Adipose tissue (tissue), 3 donors: ENCODE results near the gene C4orf36. TPM values are rescaled to one million over a fixed set of nuclear protein-coding genes. Genes with fewer than 3 reads are reported as not detected.

Experiments
- H3K27ac ChIP-seq: one replicate; pipeline ENCODE4 v1.5.1; 2013; ENCODE audit warnings: low read depth, low read length
- WGBS, 3 donors: extraction: QIAGEN DNeasy Blood & Tissue Kit; methylation state at CpG; one replicate each; pipeline ENCODE4 v1.1.7; 2013; 5-methylcytosine and 5-hydroxymethylcytosine counted together
- polyA plus RNA-seq, 3 donors: library from polyadenylated mRNA; stranded (reverse); fragments of 200-250 nt; gene quantifications; one replicate each; pipeline ENCODE4 v1.2.3, GENCODE V29; 2013
- donor health status: healthy with polysubstance abuse.
- donor health status: Bipolar disorder and iron deficiency.
- donor health status: healthy.

C4orf36 gene
- polyA plus RNA-seq, 3 donors = 0.46 to 3.4 (median 0.74) TPM

GRCh38 chr4:86919561-86920223 is 27.5 kb upstream of the C4orf36 start:
- WGBS, 3 donors = 86 to 97% (median 90%) methylated on average over 4 of the region's 4 CpGs
- H3K27ac ChIP-seq = no peak overlapping the region

GRCh38 chr4:86918539-86919072 is 26.4 kb upstream of the C4orf36 start:
- 27 to 53% (median 42%) methylated on average over 3 of the region's 3 CpGs for WGBS, 3 donors
- H3K27ac ChIP-seq = no peak overlapping the region

GRCh38 chr4:86917212-86918039 is 25.2 kb upstream of the C4orf36 start:
- no peak overlapping the region for H3K27ac ChIP-seq
- WGBS, 3 donors = 84 to 96% (median 89%) methylated on average over 4 of the region's 4 CpGs

GRCh38 chr4:86916392-86916791 is 24.2 kb upstream of the C4orf36 start:
- WGBS, 3 donors = 0 to 96% (median 45%) methylated on average over 1 of the region's 1 CpG
- no peak overlapping the region for H3K27ac ChIP-seq

GRCh38 chr4:86910820-86911684 is 18.8 kb upstream of the C4orf36 start:
- no peak overlapping the region for H3K27ac ChIP-seq
- 75 to 89% (median 76%) methylated on average over 7 of the region's 7 CpGs for WGBS, 3 donors

GRCh38 chr4:86910369-86910768 is 18.1 kb upstream of the C4orf36 start:
- H3K27ac ChIP-seq = no peak overlapping the region
- WGBS, 3 donors = 69 to 93% (median 73%) methylated on average over 5 of the region's 5 CpGs

GRCh38 chr4:86909546-86910295 is 17.5 kb upstream of the C4orf36 start:
- 52 to 77% (median 63%) methylated on average over 8 of the region's 8 CpGs for WGBS, 3 donors
- no peak overlapping the region for H3K27ac ChIP-seq

- WGBS, 3 donors = 3 to 32% (median 4%) methylated on average over 2 of the region's 2 CpGs
- no peak overlapping the region for H3K27ac ChIP-seq
Measured at GRCh38 chr4:86908251-86908657, 16.0 kb upstream of the C4orf36 start.

GRCh38 chr4:86901864-86902263 is 9.6 kb upstream of the C4orf36 start:
- WGBS, 3 donors = 95 to 98% (median 98%) methylated on average over 3 of the region's 3 CpGs
- H3K27ac ChIP-seq = no peak overlapping the region

GRCh38 chr4:86898562-86898961 is 6.3 kb upstream of the C4orf36 start:
- H3K27ac ChIP-seq = no peak overlapping the region
- WGBS, 3 donors = 90 to 94% (median 93%) methylated on average over 4 of the region's 4 CpGs

GRCh38 chr4:86896596-86896995 is 4.4 kb upstream of the C4orf36 start:
- no peak overlapping the region for H3K27ac ChIP-seq
- WGBS, 3 donors = 49 to 60% (median 52%) methylated on average over 4 of the region's 4 CpGs

- 67 to 71% (median 69%) methylated on average over 6 of the region's 6 CpGs for WGBS, 3 donors
- H3K27ac ChIP-seq = no peak overlapping the region
Measured at GRCh38 chr4:86895692-86896488, 3.7 kb upstream of the C4orf36 start.

GRCh38 chr4:86894455-86894854 is 2.2 kb upstream of the C4orf36 start:
- H3K27ac ChIP-seq = no peak overlapping the region

GRCh38 chr4:86893136-86893535 is 914 bp upstream of the C4orf36 start:
- 92 to 94% (median 93%) methylated on average over 19 of the region's 19 CpGs for WGBS, 3 donors
- no peak overlapping the region for H3K27ac ChIP-seq

- H3K27ac ChIP-seq = no peak overlapping the region
- WGBS, 3 donors = 6 to 11% (median 10%) methylated on average over 13 of the region's 13 CpGs
Measured at GRCh38 chr4:86892636-86892960, 376 bp upstream of the C4orf36 start.

- H3K27ac ChIP-seq = no peak overlapping the region
- WGBS, 3 donors = 68 to 77% (median 73%) methylated on average over 7 of the region's 7 CpGs
Measured at GRCh38 chr4:86890790-86891189, 1.4 kb downstream of the C4orf36 start.

- 68 to 86% (median 85%) methylated on average over 1 of the region's 1 CpG for WGBS, 3 donors
- no peak overlapping the region for H3K27ac ChIP-seq
Measured at GRCh38 chr4:86879641-86880040, 12.6 kb downstream of the C4orf36 start.
